PC-9 (cell line): ENCODE measurements around the gene LIMD2.

ENCODE experiments used
- EZH2 ChIP-seq: fragments of 200-600 bp; sonication (generic); IDR thresholded peaks from 2 replicates; pipeline ENCODE4 v1.8.0; 2017; ENCODE audit warnings: antibody characterized with exemption, low read depth
- TF ChIP-seq, protein P1 (sequence below): fragments of 200-600 bp; sonication (generic); conservative IDR thresholded peaks from 2 replicates; pipeline ENCODE4 v1.6.1; 2017; ENCODE audit warnings: mixed run types, antibody characterized with exemption, mild to moderate bottlenecking, moderate library complexity

DNA sequence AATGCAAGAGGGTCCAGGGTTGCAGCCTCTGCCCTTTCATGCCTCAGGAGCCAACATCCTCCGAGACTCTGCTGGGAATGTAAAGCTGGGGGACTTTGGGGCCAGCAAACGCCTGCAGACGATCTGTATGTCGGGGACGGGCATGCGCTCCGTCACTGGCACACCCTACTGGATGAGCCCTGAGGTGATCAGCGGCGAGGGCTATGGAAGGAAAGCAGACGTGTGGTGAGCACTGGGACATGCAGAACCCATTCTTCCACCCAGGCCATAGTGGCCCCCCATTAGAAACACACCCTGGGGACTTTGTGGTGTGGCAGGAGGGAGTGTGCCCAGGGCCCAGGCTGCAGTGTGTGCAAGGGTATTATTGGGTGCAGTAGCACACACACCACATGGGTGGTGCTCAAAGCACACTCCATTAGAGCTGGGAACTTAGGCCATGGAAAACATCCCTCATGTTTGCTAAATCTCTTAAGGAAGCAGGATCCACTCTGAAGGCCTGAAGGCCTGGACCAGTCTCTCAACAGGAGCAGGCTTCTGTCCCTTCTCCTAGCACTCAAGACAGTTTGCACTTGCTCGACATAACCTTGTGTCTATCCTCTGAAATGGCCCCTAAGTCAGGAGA lies 7.6 kb downstream of the LIMD2 start:
- TF ChIP-seq, protein P1, sequence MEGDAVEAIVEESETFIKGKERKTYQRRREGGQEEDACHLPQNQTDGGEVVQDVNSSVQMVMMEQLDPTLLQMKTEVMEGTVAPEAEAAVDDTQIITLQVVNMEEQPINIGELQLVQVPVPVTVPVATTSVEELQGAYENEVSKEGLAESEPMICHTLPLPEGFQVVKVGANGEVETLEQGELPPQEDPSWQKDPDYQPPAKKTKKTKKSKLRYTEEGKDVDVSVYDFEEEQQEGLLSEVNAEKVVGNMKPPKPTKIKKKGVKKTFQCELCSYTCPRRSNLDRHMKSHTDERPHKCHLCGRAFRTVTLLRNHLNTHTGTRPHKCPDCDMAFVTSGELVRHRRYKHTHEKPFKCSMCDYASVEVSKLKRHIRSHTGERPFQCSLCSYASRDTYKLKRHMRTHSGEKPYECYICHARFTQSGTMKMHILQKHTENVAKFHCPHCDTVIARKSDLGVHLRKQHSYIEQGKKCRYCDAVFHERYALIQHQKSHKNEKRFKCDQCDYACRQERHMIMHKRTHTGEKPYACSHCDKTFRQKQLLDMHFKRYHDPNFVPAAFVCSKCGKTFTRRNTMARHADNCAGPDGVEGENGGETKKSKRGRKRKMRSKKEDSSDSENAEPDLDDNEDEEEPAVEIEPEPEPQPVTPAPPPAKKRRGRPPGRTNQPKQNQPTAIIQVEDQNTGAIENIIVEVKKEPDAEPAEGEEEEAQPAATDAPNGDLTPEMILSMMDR, result no peak; the same call in 1 of the 2 replicates
- TF ChIP-seq EZH2, result no peak
